ENCODE data around the gene LSMEM2.

Gene LSMEM2

DNA sequence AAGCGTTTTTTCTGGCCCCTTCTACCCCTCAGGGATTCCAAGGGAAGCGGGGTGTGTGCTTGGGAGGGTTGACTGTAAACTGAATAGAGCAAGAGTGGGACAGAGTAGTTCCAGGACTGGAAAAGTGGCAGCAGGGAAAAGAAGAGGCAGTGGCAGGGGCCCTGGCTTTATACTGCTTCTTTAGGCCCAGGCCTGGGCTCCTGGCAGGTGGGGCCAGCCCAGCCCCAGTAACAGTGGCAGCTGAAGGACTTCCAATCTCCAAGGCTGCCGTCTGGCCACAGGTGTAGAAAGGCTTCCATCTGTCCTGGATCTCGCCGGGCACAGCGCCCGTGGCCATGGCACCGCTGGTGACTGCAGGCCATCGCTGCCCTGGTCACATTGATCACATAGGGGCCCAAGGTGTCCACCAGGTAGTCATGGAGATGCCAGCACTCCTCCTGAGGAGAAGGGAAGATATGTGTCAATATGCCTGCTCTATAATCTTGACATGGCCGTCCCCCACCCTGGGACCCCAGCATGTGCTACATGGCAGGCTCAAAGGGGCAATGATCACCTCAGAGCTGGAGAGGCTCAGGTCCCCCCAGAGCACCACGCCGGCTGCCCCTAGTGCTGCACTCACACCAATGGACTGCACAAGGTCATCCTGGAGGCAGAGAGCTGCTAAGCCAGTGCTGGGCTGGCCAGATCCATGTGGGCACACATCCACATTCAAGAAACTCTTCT is 14.4 kb downstream of the LSMEM2 start:
- TF ChIP-seq, protein P1, sequence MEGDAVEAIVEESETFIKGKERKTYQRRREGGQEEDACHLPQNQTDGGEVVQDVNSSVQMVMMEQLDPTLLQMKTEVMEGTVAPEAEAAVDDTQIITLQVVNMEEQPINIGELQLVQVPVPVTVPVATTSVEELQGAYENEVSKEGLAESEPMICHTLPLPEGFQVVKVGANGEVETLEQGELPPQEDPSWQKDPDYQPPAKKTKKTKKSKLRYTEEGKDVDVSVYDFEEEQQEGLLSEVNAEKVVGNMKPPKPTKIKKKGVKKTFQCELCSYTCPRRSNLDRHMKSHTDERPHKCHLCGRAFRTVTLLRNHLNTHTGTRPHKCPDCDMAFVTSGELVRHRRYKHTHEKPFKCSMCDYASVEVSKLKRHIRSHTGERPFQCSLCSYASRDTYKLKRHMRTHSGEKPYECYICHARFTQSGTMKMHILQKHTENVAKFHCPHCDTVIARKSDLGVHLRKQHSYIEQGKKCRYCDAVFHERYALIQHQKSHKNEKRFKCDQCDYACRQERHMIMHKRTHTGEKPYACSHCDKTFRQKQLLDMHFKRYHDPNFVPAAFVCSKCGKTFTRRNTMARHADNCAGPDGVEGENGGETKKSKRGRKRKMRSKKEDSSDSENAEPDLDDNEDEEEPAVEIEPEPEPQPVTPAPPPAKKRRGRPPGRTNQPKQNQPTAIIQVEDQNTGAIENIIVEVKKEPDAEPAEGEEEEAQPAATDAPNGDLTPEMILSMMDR (IDR thresholded peaks at IDR 0.05) = no peak
- Histone ChIP-seq H3K27me3 (no peaks in the 10 kb centered on the region), H3K4me3 (ENCODE audit: low read depth in 1 of 2, low read length in 1 of 2) (peak overlapping the region in 1 of 2 experiments; percentile 59), H3K9me3 (no peaks in the 10 kb centered on the region), H3K27ac (peak overlapping the region; percentile 69), H3K36me3 (peaks cover 5% of the 10 kb centered on the region), H3K4me1 (ENCODE audit: control insufficient read depth in 1 of 2, insufficient read depth in 1 of 2, low read depth in 1 of 2, low read length in 1 of 2) (peaks cover 27 to 31% of the 10 kb centered on the region in 2 experiments)

GRCh38 chr3:50294089-50294488 is 15.2 kb downstream of the LSMEM2 start:
- no peak overlapping the region for H3K4me3 ChIP-seq (ENCODE audit: low read depth in 1 of 2, low read length in 1 of 2)
- peak overlapping the region; percentile 69 for H3K27ac ChIP-seq
- peaks cover 35 to 39% of the 10 kb centered on the region in 2 experiments for H3K4me1 ChIP-seq (ENCODE audit: control insufficient read depth in 1 of 2, insufficient read depth in 1 of 2, low read depth in 1 of 2, low read length in 1 of 2)
- no peaks in the 10 kb centered on the region for H3K36me3 ChIP-seq
- H3K9me3 ChIP-seq = no peaks in the 10 kb centered on the region
- no peaks in the 10 kb centered on the region for H3K27me3 ChIP-seq
- TF ChIP-seq, protein P1 (IDR thresholded peaks at IDR 0.05) = no peak

DNA sequence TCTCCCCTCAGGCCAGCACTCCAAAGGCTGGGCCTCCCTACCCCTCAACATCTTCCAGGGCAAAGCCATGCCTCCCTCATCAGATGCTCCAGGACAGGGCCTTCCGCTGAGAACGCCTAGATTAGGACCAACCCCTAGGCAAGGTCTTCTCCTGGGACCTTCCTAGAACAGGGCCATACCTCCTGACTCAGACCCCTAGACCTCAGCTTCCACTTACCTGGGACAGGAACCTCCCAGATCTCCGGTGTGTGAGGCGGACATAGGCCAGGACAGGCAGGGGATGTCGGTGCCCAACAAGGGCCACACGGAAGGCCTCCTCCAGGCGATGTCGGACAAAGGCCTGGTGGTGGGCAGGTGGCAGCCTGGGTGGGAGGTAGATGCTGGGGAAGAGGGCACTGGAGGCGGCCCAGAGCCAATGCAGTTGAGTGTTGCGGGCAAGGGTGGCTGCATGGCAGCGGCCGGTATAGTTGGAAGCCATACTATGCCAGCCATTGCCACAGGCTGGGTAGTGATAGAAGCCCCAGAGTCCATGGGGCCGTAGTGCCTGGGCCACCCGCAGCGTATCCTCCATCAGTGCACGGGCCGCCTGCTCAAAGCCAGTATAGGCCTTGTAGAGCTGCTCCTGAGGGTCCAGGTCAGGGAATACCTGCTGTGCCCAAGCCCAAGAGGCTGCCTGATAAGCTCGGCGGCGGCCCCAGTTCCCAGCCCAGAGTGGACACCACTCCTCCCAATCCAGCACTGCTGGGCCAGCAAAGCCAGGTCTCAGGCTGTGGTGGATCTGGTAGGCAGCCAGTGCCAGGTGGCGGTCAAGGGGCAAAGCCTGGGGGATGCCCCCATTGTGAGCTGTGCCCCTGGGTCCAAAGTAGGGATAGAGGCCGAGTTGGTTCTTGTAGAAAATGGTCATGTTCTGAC is 15.9 kb downstream of the LSMEM2 start:
- peaks cover 37 to 43% of the 10 kb centered on the region in 2 experiments for H3K4me1 ChIP-seq (ENCODE audit: control insufficient read depth in 1 of 2, insufficient read depth in 1 of 2, low read depth in 1 of 2, low read length in 1 of 2)
- no peaks in the 10 kb centered on the region for H3K36me3 ChIP-seq
- peak overlapping the region; percentile 25 for H3K27ac ChIP-seq
- no peaks in the 10 kb centered on the region for H3K27me3 ChIP-seq
- TF ChIP-seq, protein P1 (IDR thresholded peaks at IDR 0.05) = no peak
- H3K9me3 ChIP-seq = no peaks in the 10 kb centered on the region
- H3K4me3 ChIP-seq (ENCODE audit: low read depth in 1 of 2, low read length in 1 of 2) = no peak overlapping the region

GRCh38 chr3:50295553-50296431 is 16.9 kb downstream of the LSMEM2 start:
- TF ChIP-seq, protein P1 (IDR thresholded peaks at IDR 0.05) = no peak
- Histone ChIP-seq H3K4me3 (ENCODE audit: low read depth in 1 of 2, low read length in 1 of 2) (no peak overlapping the region), H3K9me3 (no peaks in the 10 kb centered on the region), H3K27ac (peak overlapping the region; percentile 25), H3K4me1 (ENCODE audit: control insufficient read depth in 1 of 2, insufficient read depth in 1 of 2, low read depth in 1 of 2, low read length in 1 of 2) (peaks cover 48 to 54% of the 10 kb centered on the region in 2 experiments), H3K27me3 (no peaks in the 10 kb centered on the region), H3K36me3 (no peaks in the 10 kb centered on the region)

Data from neutrophil (primary cell).